A549 (cell line): ENCODE results near the gene PILRA. TPM values are rescaled to one million over a fixed set of nuclear protein-coding genes. Genes with fewer than 3 reads are reported as not detected.

Experiments
- ATAC-seq, 2 experiments: fragments of 200-7000 bp in 1 of 2; fragments of >200 bp in 1 of 2; cut with Nextera tagmentation in 1 of 2; cut with Tn5 transposase in 1 of 2; 3 replicates each; pipeline versions ENCODE4 v1.8.0 to v1.9.1; 2018 to 2020; ENCODE audit warnings: mild to moderate bottlenecking in 1 of 2, moderate library complexity in 1 of 2
- CTCF ChIA-PET: fragments of 300-600 bp; sonication (Branson Sonifier 250); formaldehyde crosslinking; extraction: SDS; loops from one replicate; lab custom pipeline; 2021; ENCODE audit warnings: antibody characterized with exemption, inconsistent platforms; lab: Yijun Ruan, JAX
- POLR2A ChIA-PET: fragments of 350-600 bp; formaldehyde crosslinking; extraction: SDS; loops from one replicate; lab custom pipeline; 2021; ENCODE audit warnings: antibody characterized with exemption, inconsistent platforms; lab: Yijun Ruan, JAX
- DNase-seq, 2 experiments: peaks; one replicate each; pipeline versions ENCODE4 v3.0.0 to v3.0.0-alpha.2; 2011 to 2016; ENCODE audit warnings: low read depth in 1 of 2, low spot score in 1 of 2
- FAIRE-seq: peaks from 2 replicates; lab custom pipeline; 2011; peaks lifted over from hg19 to GRCh38; lab: Jason Lieb, UNC
- H3K27ac ChIP-seq, 2 experiments: fragments of >200 bp; sonication (Bioruptor Twin); formaldehyde crosslinking; 3 replicates each; pipeline ENCODE4 v1.5.1; 2016 to 2017
- H3K4me1 ChIP-seq: fragments of >200 bp; sonication (Bioruptor Twin); formaldehyde crosslinking; 3 replicates; pipeline ENCODE4 v1.6.1; 2016
- H3K4me2 ChIP-seq: fragments of >200 bp; sonication (Bioruptor Twin); formaldehyde crosslinking; 3 replicates; pipeline ENCODE4 v1.6.1; 2016
- H3K4me3 ChIP-seq: fragments of >200 bp; sonication (Bioruptor Twin); formaldehyde crosslinking; 3 replicates; pipeline ENCODE4 v1.5.1; 2016
- H3K9me3 ChIP-seq: fragments of >200 bp; sonication (Bioruptor Twin); formaldehyde crosslinking; 3 replicates; pipeline ENCODE4 v1.6.1; 2016
- BHLHE40 ChIP-seq: IDR thresholded peaks from 2 replicates; pipeline ENCODE4 v1.6.1; 2012; ENCODE audit warnings: low read depth, low read length, inconsistent platforms
- CHD4 ChIP-seq: fragments of 200-600 bp; sonication (generic); IDR thresholded peaks from 2 replicates; pipeline ENCODE4 v1.6.1; 2016; ENCODE audit warnings: antibody characterized with exemption, mild to moderate bottlenecking, borderline replicate concordance
- EP300 ChIP-seq, 2 experiments: fragments of >200 bp; sonication (Bioruptor Twin); formaldehyde crosslinking; IDR thresholded peaks; 2 replicates in 1 of 2; 3 replicates in 1 of 2; pipeline ENCODE4 v1.6.1; 2016 to 2017
- FOSB ChIP-seq: fragments of 250-450 bp; sonication (Bioruptor Pico); IDR thresholded peaks from 2 replicates; pipeline ENCODE4 v1.5.0; 2020; ENCODE audit warnings: mild to moderate bottlenecking, moderate library complexity
- HEYL ChIP-seq: fragments of 250-450 bp; sonication (Bioruptor Pico); IDR thresholded peaks from 2 replicates; pipeline ENCODE4 v1.8.0; 2021; ENCODE audit warnings: mild to moderate bottlenecking, moderate library complexity
- HOXB13 ChIP-seq: fragments of 250-450 bp; sonication (Bioruptor Pico); IDR thresholded peaks from 2 replicates; pipeline ENCODE4 v1.5.0; 2020; ENCODE audit warnings: low read depth, mild to moderate bottlenecking, moderate library complexity
- POLR2A ChIP-seq: IDR thresholded peaks from 2 replicates; pipeline ENCODE4 v1.6.1; 2012; ENCODE audit warnings: mild to moderate bottlenecking, low read length
- POLR2AphosphoS2 ChIP-seq: conservative IDR thresholded peaks from 2 replicates; pipeline ENCODE4 v1.6.1; 2012; ENCODE audit warnings: low read length, improper control_type of control experiment, inconsistent platforms
- RAD21 ChIP-seq, 2 experiments: fragments of >200 bp in 1 of 2; sonication (Bioruptor Twin) in 1 of 2; formaldehyde crosslinking in 1 of 2; IDR thresholded peaks in 1 of 2; conservative IDR thresholded peaks in 1 of 2; 2 replicates in 1 of 2; 3 replicates in 1 of 2; pipeline ENCODE4 v1.6.1; 2012 to 2018; ENCODE audit warnings: inconsistent platforms in 1 of 2
- TP53 ChIP-seq: fragments of 250-450 bp; sonication (Bioruptor Pico); IDR thresholded peaks from 2 replicates; pipeline ENCODE4 v1.5.0; 2021; ENCODE audit warnings: mild to moderate bottlenecking, moderate library complexity
- ZC3H11A ChIP-seq: fragments of 450-650 bp; IDR thresholded peaks from 2 replicates; pipeline ENCODE4 v1.6.1; 2014; ENCODE audit warnings: antibody characterized with exemption, mild to moderate bottlenecking
- WGBS: methylation state at CpG from one replicate; pipeline ENCODE4 v1.1.6; 2017; ENCODE audit errors: missing lambda C conversion rate; 5-methylcytosine and 5-hydroxymethylcytosine counted together
- polyA plus RNA-seq, 4 experiments: library from polyadenylated mRNA; depleted of rRNA in 3 of 4; stranded (reverse); fragments of >200 nt; fragmentation: RNase III in 1 of 4; extraction: RNeasy Plus Mini Kit Qiagen cat#74134 plus additional on column Dnase treatment in 1 of 4; gene quantifications; 2 replicates in 3 of 4; 3 replicates in 1 of 4; pipeline ENCODE4 v1.2.3, GENCODE V29; 2011 to 2017
- TF ChIP-seq, protein P1 (sequence below): fragments of 200-600 bp; sonication (generic); IDR thresholded peaks from 2 replicates; pipeline ENCODE4 v1.6.1; 2016; ENCODE audit warnings: antibody characterized with exemption, mild to moderate bottlenecking, moderate library complexity
- TF ChIP-seq, protein P2 (sequence below): fragments of >200 bp; sonication (Bioruptor Twin); formaldehyde crosslinking; IDR thresholded peaks from 3 replicates; pipeline ENCODE4 v1.5.1; 2016
- TF ChIP-seq, protein P3 (sequence below): fragments of 150-350 bp; IDR thresholded peaks from 2 replicates; pipeline ENCODE4 v1.6.1; 2014; ENCODE audit warnings: low read depth, mild to moderate bottlenecking, low read length
- TF ChIP-seq, protein P4 (sequence below): fragments of >200 bp; sonication (Bioruptor Twin); formaldehyde crosslinking; IDR thresholded peaks from 2 replicates; pipeline ENCODE4 v1.6.1; 2016
- TF ChIP-seq, protein P5 (sequence below): fragments of >200 bp; sonication (Bioruptor Twin); formaldehyde crosslinking; IDR thresholded peaks from 3 replicates; pipeline ENCODE4 v1.6.1; 2016

The PILRA gene
- polyA plus RNA-seq, 2 of the 4 experiments (the other 2 are of a cell fraction), result 3.3 to 3.4 TPM

DNA sequence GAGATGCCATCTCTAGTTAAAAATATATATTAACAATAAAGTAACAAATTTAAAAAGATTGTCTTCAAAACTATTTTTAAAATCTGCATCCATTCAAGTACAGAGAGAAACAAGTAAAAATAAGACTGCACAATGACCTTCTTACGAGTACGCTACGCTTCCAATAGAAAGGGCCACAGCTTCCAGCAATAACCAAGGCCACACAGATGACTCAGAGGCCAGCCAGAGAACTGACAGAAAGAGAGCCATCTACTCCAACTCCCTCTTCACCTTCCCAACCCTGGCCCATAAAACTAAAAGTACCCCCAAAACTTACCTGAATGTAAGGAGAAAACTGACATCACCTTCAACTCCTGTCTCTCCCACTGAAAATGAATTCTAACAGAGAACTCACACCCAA lies 26.8 kb downstream of the PILRA start:
- TF ChIP-seq HEYL (CRISPR knock-in tag) (no peak), TP53 (CRISPR knock-in tag) (no peak), EP300 (IDR thresholded peaks at IDR 0.05) (no peak), BHLHE40 (no peak), ZC3H11A (no peak)
- TF ChIP-seq, protein P1, sequence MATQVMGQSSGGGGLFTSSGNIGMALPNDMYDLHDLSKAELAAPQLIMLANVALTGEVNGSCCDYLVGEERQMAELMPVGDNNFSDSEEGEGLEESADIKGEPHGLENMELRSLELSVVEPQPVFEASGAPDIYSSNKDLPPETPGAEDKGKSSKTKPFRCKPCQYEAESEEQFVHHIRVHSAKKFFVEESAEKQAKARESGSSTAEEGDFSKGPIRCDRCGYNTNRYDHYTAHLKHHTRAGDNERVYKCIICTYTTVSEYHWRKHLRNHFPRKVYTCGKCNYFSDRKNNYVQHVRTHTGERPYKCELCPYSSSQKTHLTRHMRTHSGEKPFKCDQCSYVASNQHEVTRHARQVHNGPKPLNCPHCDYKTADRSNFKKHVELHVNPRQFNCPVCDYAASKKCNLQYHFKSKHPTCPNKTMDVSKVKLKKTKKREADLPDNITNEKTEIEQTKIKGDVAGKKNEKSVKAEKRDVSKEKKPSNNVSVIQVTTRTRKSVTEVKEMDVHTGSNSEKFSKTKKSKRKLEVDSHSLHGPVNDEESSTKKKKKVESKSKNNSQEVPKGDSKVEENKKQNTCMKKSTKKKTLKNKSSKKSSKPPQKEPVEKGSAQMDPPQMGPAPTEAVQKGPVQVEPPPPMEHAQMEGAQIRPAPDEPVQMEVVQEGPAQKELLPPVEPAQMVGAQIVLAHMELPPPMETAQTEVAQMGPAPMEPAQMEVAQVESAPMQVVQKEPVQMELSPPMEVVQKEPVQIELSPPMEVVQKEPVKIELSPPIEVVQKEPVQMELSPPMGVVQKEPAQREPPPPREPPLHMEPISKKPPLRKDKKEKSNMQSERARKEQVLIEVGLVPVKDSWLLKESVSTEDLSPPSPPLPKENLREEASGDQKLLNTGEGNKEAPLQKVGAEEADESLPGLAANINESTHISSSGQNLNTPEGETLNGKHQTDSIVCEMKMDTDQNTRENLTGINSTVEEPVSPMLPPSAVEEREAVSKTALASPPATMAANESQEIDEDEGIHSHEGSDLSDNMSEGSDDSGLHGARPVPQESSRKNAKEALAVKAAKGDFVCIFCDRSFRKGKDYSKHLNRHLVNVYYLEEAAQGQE, result no peak
- no peak overlapping the region for H3K4me2 ChIP-seq
- DNase-seq (no peak), FAIRE-seq (no peak), ATAC-seq (no peak)
- WGBS, result 96% methylated on average over 3 of the region's 3 CpGs
- CTCF ChIA-PET, result interaction anchor here (1.2 kb wide), 1 partner anchor 11 kb away, joined by 3 read pairs; no protein-coding TSS in a partner anchor
- no peaks in the 10 kb centered on the region for H3K9me3 ChIP-seq
- POLR2A ChIA-PET, result no interaction called here
- H3K4me1 ChIP-seq, result no peaks in the 10 kb centered on the region
- no peak overlapping the region for H3K27ac ChIP-seq
- H3K4me3 ChIP-seq, result no peak overlapping the region

DNA sequence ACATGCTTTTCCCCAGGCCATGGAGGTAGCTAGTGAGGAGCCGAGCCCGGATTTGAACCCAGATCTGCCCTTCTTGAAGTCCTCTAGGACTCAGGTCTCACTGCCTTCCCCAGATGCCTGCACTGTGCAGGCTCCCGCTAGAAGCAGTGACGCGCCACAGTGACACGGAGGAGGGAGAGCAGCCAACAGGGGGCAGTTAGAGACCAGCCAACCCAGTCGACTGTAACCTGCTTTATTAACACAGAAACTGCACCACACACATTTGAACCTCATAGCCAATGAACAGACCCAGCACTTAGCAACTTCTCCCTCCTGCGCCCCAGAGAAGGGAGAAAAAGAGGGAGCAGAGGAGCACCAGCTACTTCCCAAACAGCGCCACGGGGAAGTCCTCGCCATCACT lies 27.4 kb downstream of the PILRA start:
- TF ChIP-seq RAD21 (conservative IDR thresholded peaks at IDR 0.05 in 1 of 2, IDR thresholded peaks at IDR 0.05 in 1 of 2) (peak in 1 of 2 experiments; percentile 41; a peak in 2 of 5 replicates), POLR2AphosphoS2 (no peak), CHD4 (no peak), FOSB (CRISPR knock-in tag) (no peak)
- TF ChIP-seq, protein P2, sequence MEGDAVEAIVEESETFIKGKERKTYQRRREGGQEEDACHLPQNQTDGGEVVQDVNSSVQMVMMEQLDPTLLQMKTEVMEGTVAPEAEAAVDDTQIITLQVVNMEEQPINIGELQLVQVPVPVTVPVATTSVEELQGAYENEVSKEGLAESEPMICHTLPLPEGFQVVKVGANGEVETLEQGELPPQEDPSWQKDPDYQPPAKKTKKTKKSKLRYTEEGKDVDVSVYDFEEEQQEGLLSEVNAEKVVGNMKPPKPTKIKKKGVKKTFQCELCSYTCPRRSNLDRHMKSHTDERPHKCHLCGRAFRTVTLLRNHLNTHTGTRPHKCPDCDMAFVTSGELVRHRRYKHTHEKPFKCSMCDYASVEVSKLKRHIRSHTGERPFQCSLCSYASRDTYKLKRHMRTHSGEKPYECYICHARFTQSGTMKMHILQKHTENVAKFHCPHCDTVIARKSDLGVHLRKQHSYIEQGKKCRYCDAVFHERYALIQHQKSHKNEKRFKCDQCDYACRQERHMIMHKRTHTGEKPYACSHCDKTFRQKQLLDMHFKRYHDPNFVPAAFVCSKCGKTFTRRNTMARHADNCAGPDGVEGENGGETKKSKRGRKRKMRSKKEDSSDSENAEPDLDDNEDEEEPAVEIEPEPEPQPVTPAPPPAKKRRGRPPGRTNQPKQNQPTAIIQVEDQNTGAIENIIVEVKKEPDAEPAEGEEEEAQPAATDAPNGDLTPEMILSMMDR, result no peak
- TF ChIP-seq, protein P3, sequence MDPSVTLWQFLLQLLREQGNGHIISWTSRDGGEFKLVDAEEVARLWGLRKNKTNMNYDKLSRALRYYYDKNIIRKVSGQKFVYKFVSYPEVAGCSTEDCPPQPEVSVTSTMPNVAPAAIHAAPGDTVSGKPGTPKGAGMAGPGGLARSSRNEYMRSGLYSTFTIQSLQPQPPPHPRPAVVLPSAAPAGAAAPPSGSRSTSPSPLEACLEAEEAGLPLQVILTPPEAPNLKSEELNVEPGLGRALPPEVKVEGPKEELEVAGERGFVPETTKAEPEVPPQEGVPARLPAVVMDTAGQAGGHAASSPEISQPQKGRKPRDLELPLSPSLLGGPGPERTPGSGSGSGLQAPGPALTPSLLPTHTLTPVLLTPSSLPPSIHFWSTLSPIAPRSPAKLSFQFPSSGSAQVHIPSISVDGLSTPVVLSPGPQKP, result no peak

DNA sequence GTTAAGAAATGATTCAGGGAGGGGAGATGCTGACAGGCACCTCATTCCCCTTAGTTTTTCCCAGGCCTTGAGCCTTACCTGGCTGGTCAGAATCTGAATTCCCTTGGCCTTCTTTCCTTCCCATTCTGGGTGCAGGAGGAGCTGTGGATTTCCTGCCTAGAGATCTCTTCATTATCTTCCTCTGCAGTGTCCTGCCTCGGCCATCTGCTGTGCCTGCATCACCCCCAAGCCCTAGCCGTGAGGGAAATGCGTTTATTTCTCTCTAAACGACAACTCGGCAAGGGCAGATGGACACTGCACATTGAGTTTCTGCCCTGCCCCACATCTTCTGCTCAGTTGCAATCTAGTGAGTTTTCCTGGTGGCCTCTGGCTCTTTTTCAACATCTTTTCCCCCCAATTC lies 28.5 kb downstream of the PILRA start:
- 70% methylated on average over 5 of the region's 5 CpGs for WGBS
- no peak for DNase-seq
- POLR2A ChIA-PET, result no interaction called here
- TF ChIP-seq, protein P4, sequence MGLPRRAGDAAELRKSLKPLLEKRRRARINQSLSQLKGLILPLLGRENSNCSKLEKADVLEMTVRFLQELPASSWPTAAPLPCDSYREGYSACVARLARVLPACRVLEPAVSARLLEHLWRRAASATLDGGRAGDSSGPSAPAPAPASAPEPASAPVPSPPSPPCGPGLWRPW, result no peak
- TF ChIP-seq, protein P5, sequence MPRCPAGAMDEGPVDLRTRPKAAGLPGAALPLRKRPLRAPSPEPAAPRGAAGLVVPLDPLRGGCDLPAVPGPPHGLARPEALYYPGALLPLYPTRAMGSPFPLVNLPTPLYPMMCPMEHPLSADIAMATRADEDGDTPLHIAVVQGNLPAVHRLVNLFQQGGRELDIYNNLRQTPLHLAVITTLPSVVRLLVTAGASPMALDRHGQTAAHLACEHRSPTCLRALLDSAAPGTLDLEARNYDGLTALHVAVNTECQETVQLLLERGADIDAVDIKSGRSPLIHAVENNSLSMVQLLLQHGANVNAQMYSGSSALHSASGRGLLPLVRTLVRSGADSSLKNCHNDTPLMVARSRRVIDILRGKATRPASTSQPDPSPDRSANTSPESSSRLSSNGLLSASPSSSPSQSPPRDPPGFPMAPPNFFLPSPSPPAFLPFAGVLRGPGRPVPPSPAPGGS, result no peak
- TF ChIP-seq BHLHE40 (no peak), HOXB13 (no peak), POLR2A (no peak)
- TF ChIP-seq, protein P1, result no peak
- Histone ChIP-seq H3K4me2 (no peak overlapping the region), H3K9me3 (no peaks in the 10 kb centered on the region), H3K4me3 (no peak overlapping the region), H3K27ac (no peak overlapping the region), H3K4me1 (no peaks in the 10 kb centered on the region)
- FAIRE-seq, result no peak
- CTCF ChIA-PET, result interaction anchor here (0.5 to 3.1 kb wide), 7 partner anchors 9 to 269 kb away, joined by 3 to 16 read pairs (median 3); partner anchors contain the start of gene ZCWPW1
- no peak for ATAC-seq

More for the DNA sequence above, 27.4 kb downstream of the PILRA start:
- H3K4me2 ChIP-seq, result no peak overlapping the region
- H3K4me1 ChIP-seq, result no peaks in the 10 kb centered on the region
- H3K27ac ChIP-seq, result no peak overlapping the region
- DNase-seq, result peak in 1 of 2 experiments; percentile 35
- H3K9me3 ChIP-seq, result no peaks in the 10 kb centered on the region
- ChIA-PET CTCF (interaction anchor here (0.8 to 3.1 kb wide), 4 partner anchors 10 to 268 kb away, joined by 3 to 16 read pairs (median 4); no protein-coding TSS in a partner anchor), POLR2A (no interaction called here)
- no peak for FAIRE-seq
- H3K4me3 ChIP-seq, result no peak overlapping the region
- WGBS, result 66% methylated on average over 11 of the region's 11 CpGs
- ATAC-seq, result peak; percentile 56 to 83; a peak in 4 of 6 replicates
